Sigmoid colon (tissue), 7 donors: ENCODE results near the gene SCEL. TPM values are rescaled to one million over a fixed set of nuclear protein-coding genes. Genes with fewer than 3 reads are reported as not detected.

Experiments
- DNase-seq: peaks from one replicate; pipeline ENCODE4 v3.0.0-alpha.2; 2019
- H3K27ac ChIP-seq, 4 donors: fragments of 200-600 bp; sonication (generic); one replicate each; pipeline ENCODE4 v1.5.1; 2016 to 2019; ENCODE audit warnings: mild to moderate bottlenecking in 1 of 4
- H3K27me3 ChIP-seq, 3 donors: fragments of 200-600 bp; sonication (generic); one replicate each; pipeline ENCODE4 v1.5.1; 2019; ENCODE audit warnings: mild to moderate bottlenecking in 1 of 3
- H3K36me3 ChIP-seq, 4 donors: fragments of 200-600 bp; sonication (generic); one replicate each; pipeline ENCODE4 v1.5.1; 2016 to 2019
- H3K4me1 ChIP-seq, 4 donors: fragments of 200-600 bp; sonication (generic); one replicate each; pipeline ENCODE4 v1.5.1; 2017 to 2019
- H3K4me3 ChIP-seq, 4 donors: fragments of 200-600 bp; sonication (generic); one replicate each; pipeline ENCODE4 v1.5.1; 2017 to 2019; ENCODE audit warnings: mild to moderate bottlenecking in 2 of 4, moderate library complexity in 1 of 4
- H3K9me3 ChIP-seq, 4 donors: fragments of 200-600 bp in 3 of 4; sonication (generic) in 3 of 4; one replicate each; pipeline versions ENCODE4 v1.5.1 to v1.6.1; 2013 to 2019
- EP300 ChIP-seq, 4 donors: sonication (generic); formaldehyde crosslinking; IDR thresholded peaks; one replicate each; pipeline ENCODE4 v1.6.1; 2017; ENCODE audit warnings: antibody characterized with exemption in 4 of 4
- POLR2A ChIP-seq, 2 donors: fragments of 450-650 bp; IDR thresholded peaks; one replicate each; pipeline ENCODE4 v1.6.1; 2016; ENCODE audit warnings: antibody characterized with exemption in 2 of 2, mild to moderate bottlenecking in 2 of 2, moderate library complexity in 2 of 2
- POLR2AphosphoS5 ChIP-seq, 4 donors: sonication (generic); formaldehyde crosslinking; IDR thresholded peaks; one replicate each; pipeline ENCODE4 v1.6.1; 2017; ENCODE audit warnings: antibody characterized with exemption in 4 of 4
- WGBS, 2 donors: extraction: QIAGEN DNeasy Blood & Tissue Kit; methylation state at CpG; one replicate each; pipeline ENCODE4 v1.1.7; 2013; 5-methylcytosine and 5-hydroxymethylcytosine counted together
- intact Hi-C: fragments of 100-400 bp; cut with DNase I; formaldehyde crosslinking; loops from one replicate; pipeline ENCODE4 v1.15.1; 2023
- polyA plus RNA-seq, 3 donors: library from polyadenylated mRNA; stranded (reverse); fragments of 200-250 nt; gene quantifications; one replicate each; pipeline ENCODE4 v1.2.3, GENCODE V29; 2013
- total RNA-seq, 4 donors: library from RNA; depleted of rRNA; stranded (reverse); fragments of >200 nt; gene quantifications; one replicate each; pipeline ENCODE4 v1.1.0, GENCODE V29; 2016
- TF ChIP-seq, protein P1 (sequence below), 4 experiments: fragments of 450-650 bp in 3 of 4; fragments of 200-600 bp in 1 of 4; IDR thresholded peaks; one replicate each; pipeline ENCODE4 v1.5.1; 2016 to 2019; ENCODE audit warnings: antibody characterized with exemption in 4 of 4, mild to moderate bottlenecking in 3 of 4, moderate library complexity in 2 of 4
- donor health status: healthy with polysubstance abuse.
- donor health status: Bipolar disorder and iron deficiency.
- donor health status: healthy.

The SCEL gene
- total and polyA plus RNA-seq, 7 donors = 0.54 to 2.4 (median 2.1) TPM; not detected in 4

DNA sequence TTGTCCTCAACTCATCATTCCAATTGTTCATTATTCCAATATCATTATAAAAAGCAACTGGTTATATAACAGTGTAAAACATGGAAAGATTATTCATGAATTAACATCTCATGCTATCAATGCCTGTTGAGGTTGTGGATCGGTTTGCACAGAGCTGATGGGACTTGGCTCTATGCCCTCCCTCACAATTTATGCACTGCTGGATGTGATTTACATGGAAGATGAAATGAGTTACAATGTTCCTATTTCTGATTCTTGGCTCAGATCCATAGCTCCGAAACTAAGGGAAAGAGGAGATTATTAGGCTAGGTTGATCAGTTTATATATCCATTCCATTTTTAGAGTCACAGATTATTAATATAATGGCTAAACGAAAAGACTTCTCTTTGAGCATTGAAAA lies 38.6 kb downstream of the SCEL start:
- WGBS, 2 donors = 74 to 79% methylated on average over 3 of the region's 3 CpGs
- TF ChIP-seq EP300 (IDR thresholded peaks at IDR 0.05) = no peak
- no peak for TF ChIP-seq POLR2A (IDR thresholded peaks at IDR 0.05)
- TF ChIP-seq POLR2AphosphoS5 (IDR thresholded peaks at IDR 0.05) = no peak
- TF ChIP-seq, protein P1, sequence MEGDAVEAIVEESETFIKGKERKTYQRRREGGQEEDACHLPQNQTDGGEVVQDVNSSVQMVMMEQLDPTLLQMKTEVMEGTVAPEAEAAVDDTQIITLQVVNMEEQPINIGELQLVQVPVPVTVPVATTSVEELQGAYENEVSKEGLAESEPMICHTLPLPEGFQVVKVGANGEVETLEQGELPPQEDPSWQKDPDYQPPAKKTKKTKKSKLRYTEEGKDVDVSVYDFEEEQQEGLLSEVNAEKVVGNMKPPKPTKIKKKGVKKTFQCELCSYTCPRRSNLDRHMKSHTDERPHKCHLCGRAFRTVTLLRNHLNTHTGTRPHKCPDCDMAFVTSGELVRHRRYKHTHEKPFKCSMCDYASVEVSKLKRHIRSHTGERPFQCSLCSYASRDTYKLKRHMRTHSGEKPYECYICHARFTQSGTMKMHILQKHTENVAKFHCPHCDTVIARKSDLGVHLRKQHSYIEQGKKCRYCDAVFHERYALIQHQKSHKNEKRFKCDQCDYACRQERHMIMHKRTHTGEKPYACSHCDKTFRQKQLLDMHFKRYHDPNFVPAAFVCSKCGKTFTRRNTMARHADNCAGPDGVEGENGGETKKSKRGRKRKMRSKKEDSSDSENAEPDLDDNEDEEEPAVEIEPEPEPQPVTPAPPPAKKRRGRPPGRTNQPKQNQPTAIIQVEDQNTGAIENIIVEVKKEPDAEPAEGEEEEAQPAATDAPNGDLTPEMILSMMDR (IDR thresholded peaks at IDR 0.05) = no peak
- no peak for DNase-seq
- H3K9me3 ChIP-seq = no peaks in the 10 kb centered on the region
- H3K36me3 ChIP-seq = no peaks in the 10 kb centered on the region
- no peak overlapping the region for H3K4me3 ChIP-seq
- H3K27me3 ChIP-seq = no peaks in the 10 kb centered on the region
- no peaks in the 10 kb centered on the region for H3K4me1 ChIP-seq
- intact Hi-C loops = no loop called here
- H3K27ac ChIP-seq = no peak overlapping the region

DNA sequence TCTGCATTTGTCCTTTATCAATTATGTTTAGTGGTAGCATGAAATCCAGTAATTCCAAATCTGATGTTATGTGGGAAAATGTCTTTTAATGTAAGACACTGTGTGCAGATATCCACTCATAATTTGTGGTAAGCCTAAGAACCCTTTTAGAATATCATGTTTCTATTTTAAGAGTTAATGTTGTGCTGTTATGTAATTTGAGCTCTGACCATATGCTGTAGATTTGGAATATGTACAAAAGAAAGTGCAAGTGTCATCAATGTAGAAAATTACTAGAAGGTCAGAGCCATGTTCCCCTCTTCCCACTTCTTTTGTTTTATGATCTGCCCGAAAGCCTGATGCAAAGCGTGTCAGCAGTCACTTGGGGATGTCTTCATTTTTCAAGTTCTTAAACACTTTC lies 44.5 kb downstream of the SCEL start:
- no peak for DNase-seq
- TF ChIP-seq POLR2A (IDR thresholded peaks at IDR 0.05) = no peak
- no peak for TF ChIP-seq POLR2AphosphoS5 (IDR thresholded peaks at IDR 0.05)
- TF ChIP-seq EP300 (IDR thresholded peaks at IDR 0.05) = no peak
- TF ChIP-seq, protein P1 (IDR thresholded peaks at IDR 0.05) = no peak
- intact Hi-C loops = no loop called here
- Histone ChIP-seq H3K36me3 (no peaks in the 10 kb centered on the region), H3K27me3 (no peaks in the 10 kb centered on the region), H3K27ac (no peak overlapping the region), H3K4me1 (no peaks in the 10 kb centered on the region), H3K9me3 (no peaks in the 10 kb centered on the region), H3K4me3 (no peak overlapping the region)
- 80 to 83% methylated on average over 2 of the region's 2 CpGs for WGBS, 2 donors

DNA sequence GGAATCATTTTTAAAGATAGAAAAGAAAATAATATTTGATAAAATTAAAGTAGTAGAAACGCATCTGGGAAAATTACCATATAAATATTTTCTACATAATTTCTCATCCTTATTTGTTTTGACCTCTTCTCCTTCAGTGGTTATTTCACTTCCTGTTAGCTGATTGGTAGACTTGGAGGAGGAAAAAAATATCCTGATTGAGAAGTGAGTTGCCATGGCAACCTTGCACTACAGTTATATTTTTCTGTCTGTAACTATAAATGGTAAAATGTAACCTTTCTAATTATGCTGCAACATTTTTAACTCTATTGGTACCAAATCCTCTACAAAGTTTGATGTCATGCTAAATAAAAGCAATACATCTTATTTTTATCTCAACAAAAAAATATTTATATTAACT lies 45.2 kb downstream of the SCEL start:
- intact Hi-C loops = no loop called here
- Histone ChIP-seq H3K27me3 (no peaks in the 10 kb centered on the region), H3K9me3 (no peaks in the 10 kb centered on the region), H3K36me3 (no peaks in the 10 kb centered on the region), H3K27ac (no peak overlapping the region), H3K4me3 (no peak overlapping the region), H3K4me1 (no peaks in the 10 kb centered on the region)
- WGBS, 2 donors = 71 to 75% methylated on average over 1 of the region's 1 CpG
- TF ChIP-seq, protein P1 (IDR thresholded peaks at IDR 0.05) = no peak
- no peak for TF ChIP-seq POLR2A (IDR thresholded peaks at IDR 0.05)
- TF ChIP-seq POLR2AphosphoS5 (IDR thresholded peaks at IDR 0.05) = no peak
- no peak for TF ChIP-seq EP300 (IDR thresholded peaks at IDR 0.05)
- no peak for DNase-seq

DNA sequence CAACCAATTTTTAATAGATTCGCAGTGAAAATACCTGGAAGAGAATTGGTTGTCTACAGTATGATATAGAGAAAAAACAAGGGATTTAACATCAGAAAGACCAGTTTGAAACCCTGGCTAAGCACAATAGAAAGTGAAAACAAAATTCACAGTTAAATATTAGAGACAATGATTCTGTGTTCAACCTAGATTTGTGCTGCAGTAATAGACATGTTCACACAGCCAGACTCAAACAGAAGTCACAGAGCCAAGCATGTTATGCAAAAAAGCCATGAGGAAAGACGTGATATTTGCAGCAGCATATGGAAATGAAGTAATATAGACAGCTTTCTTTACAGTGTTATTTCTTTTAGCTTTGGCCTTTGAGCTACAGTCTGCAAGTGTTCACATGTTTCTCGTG lies 48.1 kb downstream of the SCEL start:
- no peaks in the 10 kb centered on the region for H3K27me3 ChIP-seq
- H3K4me3 ChIP-seq = no peak overlapping the region
- no peaks in the 10 kb centered on the region for H3K36me3 ChIP-seq
- 55 to 78% methylated on average over 3 of the region's 3 CpGs for WGBS, 2 donors
- H3K27ac ChIP-seq = no peak overlapping the region
- no peaks in the 10 kb centered on the region for H3K9me3 ChIP-seq
- TF ChIP-seq POLR2A (IDR thresholded peaks at IDR 0.05) (no peak), EP300 (IDR thresholded peaks at IDR 0.05) (no peak), POLR2AphosphoS5 (IDR thresholded peaks at IDR 0.05) (no peak)
- TF ChIP-seq, protein P1 (IDR thresholded peaks at IDR 0.05) = no peak
- H3K4me1 ChIP-seq = no peaks in the 10 kb centered on the region
- no peak for DNase-seq
- intact Hi-C loops = no loop called here

DNA sequence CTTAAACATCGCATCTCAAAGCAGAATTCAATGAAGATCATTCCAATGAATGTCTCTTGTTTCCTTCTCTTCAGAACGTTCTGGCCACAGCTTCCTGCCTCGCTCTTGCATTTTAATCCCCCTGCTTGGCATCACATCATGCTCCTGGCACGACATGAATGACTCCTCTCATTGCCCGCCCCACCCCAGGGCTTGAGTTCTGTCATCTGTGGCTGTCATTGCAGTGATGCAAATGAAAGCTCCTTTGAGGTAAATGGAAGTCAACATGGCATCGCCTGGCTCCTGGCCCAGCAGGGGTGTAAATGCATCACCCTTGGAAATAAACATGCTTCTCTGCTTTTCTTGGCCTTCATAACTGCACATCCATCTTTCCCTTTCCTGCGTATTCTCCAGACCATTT lies 48.6 kb downstream of the SCEL start:
- Histone ChIP-seq H3K27me3 (no peaks in the 10 kb centered on the region), H3K9me3 (no peaks in the 10 kb centered on the region), H3K36me3 (no peaks in the 10 kb centered on the region), H3K27ac (no peak overlapping the region), H3K4me3 (no peak overlapping the region), H3K4me1 (no peaks in the 10 kb centered on the region)
- intact Hi-C loops = no loop called here
- WGBS, 2 donors = 81 to 83% methylated on average over 7 of the region's 7 CpGs
- TF ChIP-seq, protein P1 (IDR thresholded peaks at IDR 0.05) = no peak
- TF ChIP-seq EP300 (IDR thresholded peaks at IDR 0.05) (no peak), POLR2A (IDR thresholded peaks at IDR 0.05) (no peak), POLR2AphosphoS5 (IDR thresholded peaks at IDR 0.05) (no peak)
- no peak for DNase-seq
